ENCODE data around the gene RSPH4A. TPM values are rescaled to one million over a fixed set of nuclear protein-coding genes. Genes with fewer than 3 reads are reported as not detected.

The RSPH4A gene
- total and polyA plus RNA-seq, 10 donors = 0.17 to 1.8 (median 0.63) TPM

DNA sequence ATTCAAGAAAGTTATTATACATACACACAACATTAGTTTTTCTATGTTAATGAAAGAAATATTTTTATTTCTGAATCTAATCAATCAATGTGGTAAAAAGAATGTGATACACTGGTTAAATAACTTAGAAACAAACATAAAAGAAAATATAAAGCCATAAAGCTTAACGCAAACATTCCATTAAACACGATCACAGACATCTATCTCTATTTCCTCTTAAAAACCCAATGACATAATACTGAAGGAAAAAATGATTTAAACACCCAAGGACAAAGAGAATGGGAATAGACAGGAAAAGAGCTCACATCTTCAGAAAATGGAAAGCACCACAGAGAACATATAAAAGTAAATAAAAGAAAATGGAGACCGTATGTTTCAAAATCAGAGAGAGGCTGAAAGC lies 32.9 kb downstream of the RSPH4A start:
- no peak overlapping the region for H3K4me3 ChIP-seq
- no peaks in the 10 kb centered on the region for H3K9me3 ChIP-seq
- DNase-seq = no peak
- WGBS, 5 donors = 75 to 86% (median 81%) methylated on average over 3 of the region's 3 CpGs
- H3K27ac ChIP-seq = no peak overlapping the region
- peaks cover 0 to 4% (median 0%) of the 10 kb centered on the region in 6 donors for H3K4me1 ChIP-seq
- no peak for TF ChIP-seq POLR2AphosphoS5 (IDR thresholded peaks at IDR 0.05)
- TF ChIP-seq, protein P1, sequence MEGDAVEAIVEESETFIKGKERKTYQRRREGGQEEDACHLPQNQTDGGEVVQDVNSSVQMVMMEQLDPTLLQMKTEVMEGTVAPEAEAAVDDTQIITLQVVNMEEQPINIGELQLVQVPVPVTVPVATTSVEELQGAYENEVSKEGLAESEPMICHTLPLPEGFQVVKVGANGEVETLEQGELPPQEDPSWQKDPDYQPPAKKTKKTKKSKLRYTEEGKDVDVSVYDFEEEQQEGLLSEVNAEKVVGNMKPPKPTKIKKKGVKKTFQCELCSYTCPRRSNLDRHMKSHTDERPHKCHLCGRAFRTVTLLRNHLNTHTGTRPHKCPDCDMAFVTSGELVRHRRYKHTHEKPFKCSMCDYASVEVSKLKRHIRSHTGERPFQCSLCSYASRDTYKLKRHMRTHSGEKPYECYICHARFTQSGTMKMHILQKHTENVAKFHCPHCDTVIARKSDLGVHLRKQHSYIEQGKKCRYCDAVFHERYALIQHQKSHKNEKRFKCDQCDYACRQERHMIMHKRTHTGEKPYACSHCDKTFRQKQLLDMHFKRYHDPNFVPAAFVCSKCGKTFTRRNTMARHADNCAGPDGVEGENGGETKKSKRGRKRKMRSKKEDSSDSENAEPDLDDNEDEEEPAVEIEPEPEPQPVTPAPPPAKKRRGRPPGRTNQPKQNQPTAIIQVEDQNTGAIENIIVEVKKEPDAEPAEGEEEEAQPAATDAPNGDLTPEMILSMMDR (IDR thresholded peaks at IDR 0.05 in 8 of 11, conservative IDR thresholded peaks at IDR 0.05 in 3 of 11) = no peak
- TF ChIP-seq POLR2A (IDR thresholded peaks at IDR 0.05) = no peak
- H3K27me3 ChIP-seq (replicated peaks in 1 of 7) = no peaks in the 10 kb centered on the region
- H3K36me3 ChIP-seq = peaks cover 0 to 80% (median 32%) of the 10 kb centered on the region in 6 donors
- intact Hi-C loops (cut with DNase I; ENCODE audit: low total_unique reads) = loop anchor here (5.0 kb wide), 1 partner anchor 112 kb away; no protein-coding TSS in a partner anchor

DNA sequence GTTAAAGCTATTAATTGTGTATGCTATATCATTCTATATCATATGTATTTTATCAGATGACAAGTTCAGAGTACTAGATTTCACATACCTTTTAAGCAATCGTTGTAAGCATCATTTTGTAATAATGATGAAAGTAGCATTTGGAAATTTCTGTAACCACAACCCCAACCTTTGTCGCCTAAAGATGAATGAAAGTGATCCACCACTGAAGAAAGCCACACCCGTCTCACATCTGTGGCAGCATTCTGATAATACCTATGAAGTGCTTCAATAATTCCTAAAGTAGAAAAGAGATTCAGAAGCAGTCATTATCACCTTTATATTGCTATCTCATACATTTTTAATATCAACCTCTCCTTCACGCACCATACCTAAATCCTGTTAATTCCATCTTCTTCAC lies 35.6 kb downstream of the RSPH4A start:
- 43 to 78% (median 65%) methylated on average over 4 of the region's 4 CpGs for WGBS, 5 donors
- no peak for DNase-seq
- Histone ChIP-seq H3K27ac (no peak overlapping the region), H3K9me3 (no peaks in the 10 kb centered on the region), H3K4me3 (no peak overlapping the region), H3K27me3 (replicated peaks in 1 of 7) (no peaks in the 10 kb centered on the region), H3K4me1 (no peaks in the 10 kb centered on the region), H3K36me3 (peaks cover 0 to 85% (median 28%) of the 10 kb centered on the region in 6 donors)
- intact Hi-C loops (cut with DNase I; ENCODE audit: low total_unique reads) = no loop called here
- TF ChIP-seq, protein P1 (IDR thresholded peaks at IDR 0.05 in 8 of 11, conservative IDR thresholded peaks at IDR 0.05 in 3 of 11) = no peak
- TF ChIP-seq POLR2A (IDR thresholded peaks at IDR 0.05) (no peak), POLR2AphosphoS5 (IDR thresholded peaks at IDR 0.05) (no peak)

DNA sequence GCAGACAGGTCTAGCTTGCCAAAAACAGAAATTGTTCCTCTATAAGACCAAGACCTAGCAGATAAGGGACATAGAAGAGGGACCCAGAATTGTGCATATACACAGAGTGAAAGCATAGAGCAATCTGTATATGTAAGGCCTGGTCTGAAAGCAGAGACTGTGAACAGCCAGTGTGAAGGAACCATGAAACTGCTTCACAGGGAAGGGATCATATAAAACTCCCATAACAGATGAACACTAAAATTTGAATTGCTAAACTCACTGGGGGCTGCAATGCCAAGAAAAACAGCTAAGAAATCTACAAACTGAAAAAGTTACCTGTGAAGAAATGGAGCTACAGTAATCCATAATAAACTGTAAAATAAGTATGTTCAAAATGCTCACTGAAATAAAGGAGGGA lies 45.3 kb downstream of the RSPH4A start:
- peaks cover 13 to 54% (median 36%) of the 10 kb centered on the region in 6 donors for H3K4me1 ChIP-seq
- TF ChIP-seq POLR2AphosphoS5 (IDR thresholded peaks at IDR 0.05) = no peak
- TF ChIP-seq, protein P1 (IDR thresholded peaks at IDR 0.05 in 8 of 11, conservative IDR thresholded peaks at IDR 0.05 in 3 of 11) = no peak
- TF ChIP-seq POLR2A (IDR thresholded peaks at IDR 0.05) = no peak
- no peak overlapping the region for H3K4me3 ChIP-seq
- intact Hi-C loops (cut with DNase I; ENCODE audit: low total_unique reads) = no loop called here
- peaks cover 0 to 60% (median 20%) of the 10 kb centered on the region in 6 donors for H3K36me3 ChIP-seq
- no peaks in the 10 kb centered on the region for H3K27me3 ChIP-seq (replicated peaks in 1 of 7)
- DNase-seq = no peak
- no peak overlapping the region for H3K27ac ChIP-seq
- H3K9me3 ChIP-seq = no peaks in the 10 kb centered on the region

DNA sequence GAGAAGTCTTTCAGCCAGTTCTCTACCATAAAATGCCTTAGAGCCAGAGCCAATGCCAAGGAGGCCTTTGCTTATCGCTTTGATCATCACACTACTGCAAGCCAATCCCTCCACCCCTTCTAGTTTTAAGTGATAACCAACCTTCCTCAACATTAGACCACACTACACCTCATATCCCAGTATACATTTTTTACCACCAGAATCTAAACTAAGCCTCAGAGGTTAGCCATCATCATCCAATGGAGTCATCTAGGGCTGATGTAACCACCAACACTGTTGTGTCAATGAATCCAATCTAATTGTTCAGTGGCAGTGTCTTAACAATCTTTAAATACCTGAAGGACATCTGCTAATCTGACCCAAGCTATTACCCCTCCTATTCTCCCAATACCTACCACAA lies 45.9 kb downstream of the RSPH4A start:
- Histone ChIP-seq H3K9me3 (no peaks in the 10 kb centered on the region), H3K27ac (no peak overlapping the region), H3K4me3 (no peak overlapping the region), H3K27me3 (replicated peaks in 1 of 7) (no peaks in the 10 kb centered on the region), H3K4me1 (peaks cover 19 to 60% (median 42%) of the 10 kb centered on the region in 6 donors), H3K36me3 (peaks cover 0 to 54% (median 19%) of the 10 kb centered on the region in 6 donors)
- WGBS, 5 donors = 95 to 100% (median 97%) methylated on average over 1 of the region's 1 CpG
- intact Hi-C loops (cut with DNase I; ENCODE audit: low total_unique reads) = no loop called here
- TF ChIP-seq POLR2AphosphoS5 (IDR thresholded peaks at IDR 0.05) (no peak), POLR2A (IDR thresholded peaks at IDR 0.05) (no peak)
- TF ChIP-seq, protein P1 (IDR thresholded peaks at IDR 0.05 in 8 of 11, conservative IDR thresholded peaks at IDR 0.05 in 3 of 11) = no peak
- DNase-seq = no peak
